HCT116 (cell line): ENCODE results near the gene DCK.
"Not testable (repeated sequence)": the region's sequence is repeated elsewhere in the genome, so short reads cannot be mapped to it uniquely, and the experiment has no call there.

ENCODE experiments used
- CEBPB ChIP-seq: IDR thresholded peaks from 2 replicates; pipeline ENCODE4 v1.6.1; 2012; ENCODE audit warnings: low read depth
- EZH2 ChIP-seq: fragments of 200-600 bp; sonication (generic); IDR thresholded peaks from 2 replicates; pipeline ENCODE4 v1.6.1; 2017; ENCODE audit warnings: antibody characterized with exemption, mixed run types
- EZH2phosphoT487 ChIP-seq: fragments of 200-600 bp; IDR thresholded peaks from 2 replicates; pipeline ENCODE4 v1.6.1; 2018; ENCODE audit warnings: antibody characterized with exemption, borderline replicate concordance
- POLR2A ChIP-seq: IDR thresholded peaks from 2 replicates; pipeline ENCODE4 v1.7.0; 2011; ENCODE audit warnings: borderline replicate concordance; ENCODE audit not compliant: insufficient read depth, insufficient read length; ENCODE audit errors: extremely low read depth
- POLR2AphosphoS5 ChIP-seq: IDR thresholded peaks from 2 replicates; pipeline ENCODE4 v1.6.1; 2011; ENCODE audit warnings: mild to moderate bottlenecking, low read depth, low read length, moderate library complexity
- RAD21 ChIP-seq: IDR thresholded peaks from 2 replicates; pipeline ENCODE4 v1.6.1; 2012; ENCODE audit warnings: low read depth, mild to moderate bottlenecking
- SRF ChIP-seq: IDR thresholded peaks from 2 replicates; pipeline ENCODE4 v1.6.1; 2012; ENCODE audit warnings: low read depth
- YY1 ChIP-seq: IDR thresholded peaks from 2 replicates; pipeline ENCODE4 v1.6.1; 2011; ENCODE audit warnings: low read length, low read depth, moderate library complexity, mild to moderate bottlenecking; ENCODE audit not compliant: insufficient replicate concordance; ENCODE audit errors: extremely low read depth
- TF ChIP-seq, protein P1 (sequence below), 3 experiments: fragments of 200-600 bp in 1 of 3; sonication (generic) in 1 of 3; IDR thresholded peaks in 2 of 3; conservative IDR thresholded peaks in 1 of 3; 2 replicates each; pipeline ENCODE4 v1.5.1; 2012 to 2017; ENCODE audit warnings: low read depth in 2 of 3, low read length in 2 of 3, antibody characterized with exemption in 1 of 3, borderline replicate concordance in 1 of 3, control low read depth in 1 of 3, mild to moderate bottlenecking in 1 of 3, mixed read lengths in 1 of 3, mixed run types in 1 of 3, moderate library complexity in 1 of 3; ENCODE audit not compliant: insufficient read depth in 1 of 3
- TF ChIP-seq, protein P2 (sequence below): IDR thresholded peaks from 2 replicates; pipeline ENCODE4 v1.6.1; 2012
- TF ChIP-seq, protein P3 (sequence below): IDR thresholded peaks from 2 replicates; pipeline ENCODE4 v1.6.1; 2012; ENCODE audit warnings: low read depth
- TF ChIP-seq, protein P4 (sequence below): IDR thresholded peaks from 2 replicates; pipeline ENCODE4 v1.6.1; 2011; ENCODE audit warnings: mild to moderate bottlenecking, low read length, moderate library complexity; ENCODE audit not compliant: insufficient replicate concordance; ENCODE audit errors: extremely low read depth

DNA sequence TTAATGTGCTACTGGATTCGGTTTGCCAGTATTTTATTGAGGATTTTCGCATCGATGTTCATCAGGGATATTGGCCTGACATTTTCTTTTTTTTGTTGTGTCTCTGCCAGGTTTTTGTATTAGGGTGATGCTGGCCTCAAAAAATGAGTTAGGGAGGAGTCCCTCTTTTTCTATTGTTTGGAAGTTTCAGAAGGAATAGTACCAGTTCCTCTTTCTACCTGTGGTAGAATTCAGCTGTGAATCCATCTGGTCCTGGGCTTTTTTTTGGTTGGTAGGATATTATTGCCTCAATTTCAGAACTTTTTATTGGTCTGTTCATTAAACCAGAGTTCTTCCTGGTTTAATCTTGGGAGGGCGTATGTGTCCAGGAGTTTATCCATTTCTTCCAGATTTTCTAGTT lies 7.9 kb downstream of the DCK start:
- not testable (repeated sequence) for TF ChIP-seq RAD21, POLR2AphosphoS5, CEBPB, EZH2, POLR2A, EZH2phosphoT487, SRF, YY1
- TF ChIP-seq, protein P1, sequence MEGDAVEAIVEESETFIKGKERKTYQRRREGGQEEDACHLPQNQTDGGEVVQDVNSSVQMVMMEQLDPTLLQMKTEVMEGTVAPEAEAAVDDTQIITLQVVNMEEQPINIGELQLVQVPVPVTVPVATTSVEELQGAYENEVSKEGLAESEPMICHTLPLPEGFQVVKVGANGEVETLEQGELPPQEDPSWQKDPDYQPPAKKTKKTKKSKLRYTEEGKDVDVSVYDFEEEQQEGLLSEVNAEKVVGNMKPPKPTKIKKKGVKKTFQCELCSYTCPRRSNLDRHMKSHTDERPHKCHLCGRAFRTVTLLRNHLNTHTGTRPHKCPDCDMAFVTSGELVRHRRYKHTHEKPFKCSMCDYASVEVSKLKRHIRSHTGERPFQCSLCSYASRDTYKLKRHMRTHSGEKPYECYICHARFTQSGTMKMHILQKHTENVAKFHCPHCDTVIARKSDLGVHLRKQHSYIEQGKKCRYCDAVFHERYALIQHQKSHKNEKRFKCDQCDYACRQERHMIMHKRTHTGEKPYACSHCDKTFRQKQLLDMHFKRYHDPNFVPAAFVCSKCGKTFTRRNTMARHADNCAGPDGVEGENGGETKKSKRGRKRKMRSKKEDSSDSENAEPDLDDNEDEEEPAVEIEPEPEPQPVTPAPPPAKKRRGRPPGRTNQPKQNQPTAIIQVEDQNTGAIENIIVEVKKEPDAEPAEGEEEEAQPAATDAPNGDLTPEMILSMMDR (IDR thresholded peaks at IDR 0.05 in 2 of 3, conservative IDR thresholded peaks at IDR 0.05 in 1 of 3; ENCODE audit: borderline replicate concordance in 1 of 3, insufficient read depth in 1 of 3, low read depth in 2 of 3, low read length in 2 of 3) = not testable (repeated sequence)
- TF ChIP-seq, protein P2, sequence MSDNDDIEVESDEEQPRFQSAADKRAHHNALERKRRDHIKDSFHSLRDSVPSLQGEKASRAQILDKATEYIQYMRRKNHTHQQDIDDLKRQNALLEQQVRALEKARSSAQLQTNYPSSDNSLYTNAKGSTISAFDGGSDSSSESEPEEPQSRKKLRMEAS = not testable (repeated sequence)
- TF ChIP-seq, protein P3, sequence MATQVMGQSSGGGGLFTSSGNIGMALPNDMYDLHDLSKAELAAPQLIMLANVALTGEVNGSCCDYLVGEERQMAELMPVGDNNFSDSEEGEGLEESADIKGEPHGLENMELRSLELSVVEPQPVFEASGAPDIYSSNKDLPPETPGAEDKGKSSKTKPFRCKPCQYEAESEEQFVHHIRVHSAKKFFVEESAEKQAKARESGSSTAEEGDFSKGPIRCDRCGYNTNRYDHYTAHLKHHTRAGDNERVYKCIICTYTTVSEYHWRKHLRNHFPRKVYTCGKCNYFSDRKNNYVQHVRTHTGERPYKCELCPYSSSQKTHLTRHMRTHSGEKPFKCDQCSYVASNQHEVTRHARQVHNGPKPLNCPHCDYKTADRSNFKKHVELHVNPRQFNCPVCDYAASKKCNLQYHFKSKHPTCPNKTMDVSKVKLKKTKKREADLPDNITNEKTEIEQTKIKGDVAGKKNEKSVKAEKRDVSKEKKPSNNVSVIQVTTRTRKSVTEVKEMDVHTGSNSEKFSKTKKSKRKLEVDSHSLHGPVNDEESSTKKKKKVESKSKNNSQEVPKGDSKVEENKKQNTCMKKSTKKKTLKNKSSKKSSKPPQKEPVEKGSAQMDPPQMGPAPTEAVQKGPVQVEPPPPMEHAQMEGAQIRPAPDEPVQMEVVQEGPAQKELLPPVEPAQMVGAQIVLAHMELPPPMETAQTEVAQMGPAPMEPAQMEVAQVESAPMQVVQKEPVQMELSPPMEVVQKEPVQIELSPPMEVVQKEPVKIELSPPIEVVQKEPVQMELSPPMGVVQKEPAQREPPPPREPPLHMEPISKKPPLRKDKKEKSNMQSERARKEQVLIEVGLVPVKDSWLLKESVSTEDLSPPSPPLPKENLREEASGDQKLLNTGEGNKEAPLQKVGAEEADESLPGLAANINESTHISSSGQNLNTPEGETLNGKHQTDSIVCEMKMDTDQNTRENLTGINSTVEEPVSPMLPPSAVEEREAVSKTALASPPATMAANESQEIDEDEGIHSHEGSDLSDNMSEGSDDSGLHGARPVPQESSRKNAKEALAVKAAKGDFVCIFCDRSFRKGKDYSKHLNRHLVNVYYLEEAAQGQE = not testable (repeated sequence)
- TF ChIP-seq, protein P4, sequence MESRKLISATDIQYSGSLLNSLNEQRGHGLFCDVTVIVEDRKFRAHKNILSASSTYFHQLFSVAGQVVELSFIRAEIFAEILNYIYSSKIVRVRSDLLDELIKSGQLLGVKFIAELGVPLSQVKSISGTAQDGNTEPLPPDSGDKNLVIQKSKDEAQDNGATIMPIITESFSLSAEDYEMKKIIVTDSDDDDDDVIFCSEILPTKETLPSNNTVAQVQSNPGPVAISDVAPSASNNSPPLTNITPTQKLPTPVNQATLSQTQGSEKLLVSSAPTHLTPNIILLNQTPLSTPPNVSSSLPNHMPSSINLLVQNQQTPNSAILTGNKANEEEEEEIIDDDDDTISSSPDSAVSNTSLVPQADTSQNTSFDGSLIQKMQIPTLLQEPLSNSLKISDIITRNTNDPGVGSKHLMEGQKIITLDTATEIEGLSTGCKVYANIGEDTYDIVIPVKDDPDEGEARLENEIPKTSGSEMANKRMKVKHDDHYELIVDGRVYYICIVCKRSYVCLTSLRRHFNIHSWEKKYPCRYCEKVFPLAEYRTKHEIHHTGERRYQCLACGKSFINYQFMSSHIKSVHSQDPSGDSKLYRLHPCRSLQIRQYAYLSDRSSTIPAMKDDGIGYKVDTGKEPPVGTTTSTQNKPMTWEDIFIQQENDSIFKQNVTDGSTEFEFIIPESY = not testable (repeated sequence)
